Activated B cell treated with CpG ODN at 0.5 μM for 24 hours (primary cell): Measurements from ENCODE around the gene NOTCH3. TPM values are rescaled to one million over a fixed set of nuclear protein-coding genes. Genes with fewer than 3 reads are reported as not detected.

Experiments
- ATAC-seq: fragments of 200-7000 bp; cut with Tn5 transposase; one replicate; pipeline ENCODE4 v1.10.0; 2021; ENCODE audit warnings: low read depth, mild to moderate bottlenecking, moderate library complexity
- CTCF ChIA-PET: fragments of 350-600 bp; sonication (Branson Sonifier 250); formaldehyde crosslinking; loops from one replicate; lab custom pipeline; 2021; ENCODE audit warnings: antibody characterized with exemption; lab: Charles Lee
- POLR2A ChIA-PET: fragments of 350-600 bp; sonication (Branson Sonifier 250); formaldehyde crosslinking; loops from one replicate; lab custom pipeline; 2021; ENCODE audit warnings: antibody characterized with exemption; lab: Charles Lee
- DNase-seq: peaks from one replicate; pipeline ENCODE4 v3.0.0; 2022
- H3K27ac Mint-ChIP-seq: one replicate; pipeline ENCODE4 v1.8.0; 2020; ENCODE audit warnings: mixed read lengths
- H3K27me3 Mint-ChIP-seq: one replicate; pipeline ENCODE4 v1.8.0; 2021; ENCODE audit warnings: mixed read lengths
- H3K36me3 Mint-ChIP-seq: one replicate; pipeline ENCODE4 v1.8.0; 2021; ENCODE audit warnings: low read depth, mixed read lengths
- H3K4me1 Mint-ChIP-seq: one replicate; pipeline ENCODE4 v1.8.0; 2021; ENCODE audit warnings: mixed read lengths
- H3K4me3 Mint-ChIP-seq: one replicate; pipeline ENCODE4 v1.8.0; 2020; ENCODE audit warnings: mild to moderate bottlenecking, mixed read lengths
- H3K9me3 Mint-ChIP-seq: one replicate; pipeline ENCODE4 v1.8.0; 2020; ENCODE audit warnings: mixed read lengths
- CTCF ChIP-seq: fragments of 200-600 bp; IDR thresholded peaks from one replicate; pipeline ENCODE4 v1.8.0; 2022; ENCODE audit warnings: antibody characterized with exemption, mild to moderate bottlenecking
- intact Hi-C: fragments of 100-400 bp; cut with micrococcal nuclease; formaldehyde crosslinking; loops from one replicate; pipeline ENCODE4 v1.15.1; 2024
- total RNA-seq: library from RNA; stranded (reverse); gene quantifications from 2 replicates; pipeline ENCODE4 v1.2.3, GENCODE V29; 2022

The NOTCH3 gene
- total RNA-seq, 1 donor from 2014 or later: not detected

- CTCF ChIA-PET: interaction anchor here (1.2 kb wide), 1 partner anchor 12 kb away, joined by 4 read pairs; no protein-coding TSS in a partner anchor
- no peaks in the 10 kb centered on the region for H3K36me3 Mint-ChIP-seq
- no peak for TF ChIP-seq CTCF
- peaks cover 4% of the 10 kb centered on the region for H3K4me1 Mint-ChIP-seq
- no peaks in the 10 kb centered on the region for H3K9me3 Mint-ChIP-seq
- ATAC-seq: no peak
- intact Hi-C loops: loop anchor here (10.0 kb wide), 1 partner anchor 61 kb away; the partner anchor contains the start of gene EPHX3
- POLR2A ChIA-PET: interaction anchor here (0.7 kb wide), 1 partner anchor 381 kb away, joined by 10 read pairs; no protein-coding TSS in a partner anchor
- peaks cover 17% of the 10 kb centered on the region for H3K27me3 Mint-ChIP-seq
- H3K27ac Mint-ChIP-seq: no peak overlapping the region
- no peak overlapping the region for H3K4me3 Mint-ChIP-seq
- DNase-seq: no peak
Measured at GRCh38 chr19:15173746-15174404, 26.9 kb downstream of the NOTCH3 start.

DNA sequence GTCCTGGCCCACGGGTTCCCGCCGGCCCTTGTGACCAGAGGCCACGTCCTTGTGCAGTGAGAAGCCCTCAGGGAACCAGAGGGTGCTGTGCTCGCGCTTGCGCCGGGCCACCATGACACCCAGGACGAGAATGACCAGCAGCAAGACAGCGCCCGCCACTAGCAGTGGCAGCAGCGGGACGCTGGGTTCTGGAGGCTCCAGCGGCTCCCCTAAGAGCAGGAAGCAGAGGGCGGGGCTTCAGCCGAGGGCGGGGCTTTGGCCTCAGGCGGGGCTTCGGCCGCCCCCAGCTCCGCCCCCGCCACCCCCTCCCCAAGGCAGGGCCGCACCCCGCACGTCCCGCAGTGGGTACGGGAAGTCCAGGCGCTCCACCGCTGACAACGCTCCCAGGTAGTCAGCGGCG lies 30.4 kb downstream of the NOTCH3 start:
- Mint-ChIP-seq H3K4me1 (no peaks in the 10 kb centered on the region), H3K27me3 (peaks cover 8% of the 10 kb centered on the region), H3K36me3 (no peaks in the 10 kb centered on the region), H3K4me3 (no peak overlapping the region), H3K27ac (no peak overlapping the region), H3K9me3 (peaks cover 3% of the 10 kb centered on the region)
- TF ChIP-seq CTCF: no peak
- DNase-seq (no peak), ATAC-seq (no peak)
- intact Hi-C loops: loop anchor here (10.0 kb wide), 1 partner anchor 64 kb away; the partner anchor contains the start of gene EPHX3
- ChIA-PET POLR2A (no interaction called here), CTCF (no interaction called here)

DNA sequence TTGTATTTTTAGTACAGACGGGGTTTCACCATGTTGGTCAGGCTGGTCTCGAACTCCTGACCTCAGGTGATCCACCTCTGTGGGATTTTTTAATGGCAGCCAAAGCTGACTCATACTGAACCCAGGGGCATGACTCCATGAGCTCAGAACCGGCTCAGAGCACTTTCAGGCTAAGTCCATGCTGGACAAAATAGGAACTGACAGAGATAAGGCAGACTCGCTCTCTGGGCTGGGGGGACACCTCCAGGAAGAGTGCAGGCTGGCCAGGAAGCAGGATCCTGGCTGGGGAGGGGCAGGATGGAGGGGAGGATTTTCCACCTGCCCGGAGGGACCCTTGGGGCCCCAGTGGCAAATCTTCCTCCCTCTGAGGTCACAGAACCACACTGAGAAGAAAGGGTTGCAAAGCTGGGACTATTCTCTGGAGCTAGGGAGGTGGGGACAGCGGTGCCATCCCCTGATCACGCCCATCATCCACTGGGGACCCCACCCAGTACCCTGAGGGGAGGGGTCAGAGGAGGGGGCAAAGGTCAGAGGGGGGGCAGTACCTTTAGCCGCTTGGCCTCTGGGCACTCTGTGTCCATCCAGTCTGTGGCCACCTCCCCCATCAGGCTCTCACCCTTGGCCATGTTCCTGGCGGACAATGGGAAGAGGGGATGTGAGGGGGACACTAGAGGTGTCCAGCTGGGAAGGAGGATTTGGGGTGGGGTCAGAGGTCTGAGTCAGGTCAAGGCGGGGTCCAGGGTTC lies 31.1 kb downstream of the NOTCH3 start:
- ChIA-PET CTCF (interaction anchor here (1.3 kb wide), 1 partner anchor 7 kb away, joined by 4 read pairs; no protein-coding TSS in a partner anchor), POLR2A (no interaction called here)
- DNase-seq (no peak), ATAC-seq (no peak)
- intact Hi-C loops: loop anchor here (10.0 kb wide), 1 partner anchor 65 kb away; the partner anchor contains the start of gene EPHX3
- no peak overlapping the region for H3K27ac Mint-ChIP-seq
- H3K4me3 Mint-ChIP-seq: no peak overlapping the region
- no peaks in the 10 kb centered on the region for H3K4me1 Mint-ChIP-seq
- H3K36me3 Mint-ChIP-seq: no peaks in the 10 kb centered on the region
- H3K9me3 Mint-ChIP-seq: peaks cover 9% of the 10 kb centered on the region
- no peak for TF ChIP-seq CTCF
- H3K27me3 Mint-ChIP-seq: peaks cover 8% of the 10 kb centered on the region

DNA sequence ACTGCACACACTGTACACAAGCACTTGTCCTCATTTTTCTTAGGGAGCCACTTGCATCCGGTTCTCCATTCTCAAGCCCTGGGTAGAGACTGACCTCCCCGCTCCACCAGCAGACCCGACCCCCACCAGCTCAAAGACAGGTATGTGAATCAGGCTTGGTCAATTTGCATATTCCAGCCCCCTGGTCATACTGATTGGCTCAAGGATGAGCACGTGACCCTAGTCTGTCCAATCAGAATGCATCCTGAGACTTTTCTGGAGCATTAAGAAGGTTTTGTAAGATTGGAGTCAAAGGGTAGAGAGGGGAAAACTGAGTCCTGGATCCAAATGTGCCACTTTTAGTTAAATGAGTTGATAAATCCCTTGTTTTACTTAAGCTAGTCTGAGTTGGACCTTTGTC lies 34.1 kb downstream of the NOTCH3 start:
- CTCF ChIA-PET: interaction anchor here (1.5 kb wide), 1 partner anchor 11 kb away, joined by 3 read pairs; no protein-coding TSS in a partner anchor
- Mint-ChIP-seq H3K27me3 (peaks cover 6% of the 10 kb centered on the region), H3K36me3 (no peaks in the 10 kb centered on the region), H3K4me3 (no peak overlapping the region), H3K4me1 (no peaks in the 10 kb centered on the region), H3K27ac (no peak overlapping the region), H3K9me3 (peaks cover 9% of the 10 kb centered on the region)
- DNase-seq (no peak), ATAC-seq (no peak)
- no peak for TF ChIP-seq CTCF
- intact Hi-C loops: no loop called here
- POLR2A ChIA-PET: no interaction called here
